Measurements from ENCODE around the gene SMIM8. TPM values are rescaled to one million over a fixed set of nuclear protein-coding genes. Genes with fewer than 3 reads are reported as not detected.

The SMIM8 gene
- total RNA-seq, 1 donor from 2014 or later = 6.9 TPM

DNA sequence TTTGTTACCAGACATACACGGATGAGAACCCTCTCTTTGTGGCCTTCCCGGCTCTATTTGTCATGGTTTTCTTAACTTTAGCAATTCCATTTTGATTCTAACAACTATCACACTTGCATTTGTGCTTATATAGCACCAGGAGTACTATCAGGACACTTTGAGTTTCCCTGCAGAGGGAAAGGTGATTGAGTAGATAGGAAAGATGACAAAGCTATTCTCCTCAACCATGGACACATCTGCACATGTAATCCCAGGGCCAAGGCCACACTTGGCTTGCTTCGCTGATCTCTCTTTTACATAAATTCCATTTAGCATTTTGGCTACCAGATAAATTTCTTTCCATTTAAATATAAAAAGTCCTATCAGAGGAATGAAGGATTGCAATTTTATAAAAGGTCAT is 62.1 kb downstream of the SMIM8 start:
- no peak overlapping the region for H3K4me2 ChIP-seq (ENCODE audit: low read length)
- no peak overlapping the region for H3K9ac ChIP-seq (ENCODE audit: low read length)
- H3K27me3 Mint-ChIP-seq (ENCODE audit: low read depth, unreplicated experiment) = no peaks in the 10 kb centered on the region
- FAIRE-seq = no peak
- H3K4me3 ChIP-seq (ENCODE audit: insufficient read depth, low read depth, low read length) = no peak overlapping the region
- no peaks in the 10 kb centered on the region for H4K20me1 ChIP-seq (ENCODE audit: insufficient read depth, low read length)
- H3K27ac Mint-ChIP-seq (ENCODE audit: unreplicated experiment) = no peak overlapping the region
- TF ChIP-seq, protein P1, sequence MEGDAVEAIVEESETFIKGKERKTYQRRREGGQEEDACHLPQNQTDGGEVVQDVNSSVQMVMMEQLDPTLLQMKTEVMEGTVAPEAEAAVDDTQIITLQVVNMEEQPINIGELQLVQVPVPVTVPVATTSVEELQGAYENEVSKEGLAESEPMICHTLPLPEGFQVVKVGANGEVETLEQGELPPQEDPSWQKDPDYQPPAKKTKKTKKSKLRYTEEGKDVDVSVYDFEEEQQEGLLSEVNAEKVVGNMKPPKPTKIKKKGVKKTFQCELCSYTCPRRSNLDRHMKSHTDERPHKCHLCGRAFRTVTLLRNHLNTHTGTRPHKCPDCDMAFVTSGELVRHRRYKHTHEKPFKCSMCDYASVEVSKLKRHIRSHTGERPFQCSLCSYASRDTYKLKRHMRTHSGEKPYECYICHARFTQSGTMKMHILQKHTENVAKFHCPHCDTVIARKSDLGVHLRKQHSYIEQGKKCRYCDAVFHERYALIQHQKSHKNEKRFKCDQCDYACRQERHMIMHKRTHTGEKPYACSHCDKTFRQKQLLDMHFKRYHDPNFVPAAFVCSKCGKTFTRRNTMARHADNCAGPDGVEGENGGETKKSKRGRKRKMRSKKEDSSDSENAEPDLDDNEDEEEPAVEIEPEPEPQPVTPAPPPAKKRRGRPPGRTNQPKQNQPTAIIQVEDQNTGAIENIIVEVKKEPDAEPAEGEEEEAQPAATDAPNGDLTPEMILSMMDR (IDR thresholded peaks at IDR 0.05; ENCODE audit: insufficient read depth, low read depth, low read length) = no peak
- TF ChIP-seq EZH2 (IDR thresholded peaks at IDR 0.05; ENCODE audit: insufficient read depth, low read length) = no peak
- H3K79me2 ChIP-seq (ENCODE audit: insufficient read depth, low read length) = no peaks in the 10 kb centered on the region
- H2AFZ ChIP-seq (ENCODE audit: low read depth, low read length) = no peak overlapping the region
- no peak overlapping the region for H3K27ac ChIP-seq (ENCODE audit: low read depth, low read length)
- no peak for DNase-seq (ENCODE audit: low read depth)
- no peak overlapping the region for H3K4me3 Mint-ChIP-seq (ENCODE audit: unreplicated experiment)
- no peaks in the 10 kb centered on the region for H3K36me3 ChIP-seq (ENCODE audit: insufficient read depth, low read length)
- no peaks in the 10 kb centered on the region for H3K9me3 Mint-ChIP-seq (ENCODE audit: unreplicated experiment)
- no peaks in the 10 kb centered on the region for H3K36me3 Mint-ChIP-seq (ENCODE audit: low read depth, unreplicated experiment)
- H3K4me1 Mint-ChIP-seq (ENCODE audit: low read depth, unreplicated experiment) = no peaks in the 10 kb centered on the region
- no peaks in the 10 kb centered on the region for H3K27me3 ChIP-seq (ENCODE audit: insufficient read depth, low read length)
- H3K4me1 ChIP-seq (ENCODE audit: insufficient read depth, low read length) = no peaks in the 10 kb centered on the region
- H3K9me3 ChIP-seq (ENCODE audit: insufficient read depth, low read depth, low read length) = no peaks in the 10 kb centered on the region

- Mint-ChIP-seq H3K9me3 (ENCODE audit: unreplicated experiment) (no peaks in the 10 kb centered on the region), H3K4me3 (ENCODE audit: unreplicated experiment) (no peak overlapping the region), H3K27ac (ENCODE audit: unreplicated experiment) (no peak overlapping the region), H3K27me3 (ENCODE audit: low read depth, unreplicated experiment) (no peaks in the 10 kb centered on the region), H3K36me3 (ENCODE audit: low read depth, unreplicated experiment) (no peaks in the 10 kb centered on the region), H3K4me1 (ENCODE audit: low read depth, unreplicated experiment) (no peaks in the 10 kb centered on the region)
- Histone ChIP-seq H3K4me2 (ENCODE audit: low read length) (no peak overlapping the region), H3K9ac (ENCODE audit: low read length) (no peak overlapping the region), H3K4me3 (ENCODE audit: insufficient read depth, low read depth, low read length) (no peak overlapping the region), H3K27ac (ENCODE audit: low read depth, low read length) (no peak overlapping the region), H3K36me3 (ENCODE audit: insufficient read depth, low read length) (no peaks in the 10 kb centered on the region), H4K20me1 (ENCODE audit: insufficient read depth, low read length) (no peaks in the 10 kb centered on the region), H3K4me1 (ENCODE audit: insufficient read depth, low read length) (no peaks in the 10 kb centered on the region), H3K9me3 (ENCODE audit: insufficient read depth, low read depth, low read length) (no peaks in the 10 kb centered on the region), H3K27me3 (ENCODE audit: insufficient read depth, low read length) (no peaks in the 10 kb centered on the region), H2AFZ (ENCODE audit: low read depth, low read length) (no peak overlapping the region), H3K79me2 (ENCODE audit: insufficient read depth, low read length) (no peaks in the 10 kb centered on the region)
- DNase-seq (ENCODE audit: low read depth) = no peak
- FAIRE-seq = no peak
- TF ChIP-seq EZH2 (IDR thresholded peaks at IDR 0.05; ENCODE audit: insufficient read depth, low read length) = no peak
- TF ChIP-seq, protein P1 (IDR thresholded peaks at IDR 0.05; ENCODE audit: insufficient read depth, low read depth, low read length) = peak; percentile 24
These were observed 68.9 kb downstream of the SMIM8 start for GRCh38 chr6:87391334-87391733.

Other genes with a start within 250 kb of the SMIM8 start
- 1.5 and 2.0 TPM in 2 replicates for gene CGA, start 227.5 kb upstream of the SMIM8 start, total RNA-seq
- 26.7 and 31.5 TPM in 2 replicates for gene ZNF292, start 167.0 kb upstream of the SMIM8 start, total RNA-seq
- not detected in 2 replicates for gene GJB7, start 6.7 kb downstream of the SMIM8 start, total RNA-seq
- gene C6orf163, start 22.2 kb downstream of the SMIM8 start, total RNA-seq = 1.6 and 2.9 TPM in 2 replicates
- gene CFAP206, start 85.4 kb downstream of the SMIM8 start, total RNA-seq = 0.60 and 0.79 TPM in 2 replicates
- 15.0 and 16.4 TPM in 2 replicates for gene SLC35A1, start 150.4 kb downstream of the SMIM8 start, total RNA-seq